ENCODE data around the gene KCNE1. TPM values are rescaled to one million over a fixed set of nuclear protein-coding genes. Genes with fewer than 3 reads are reported as not detected.

Gene KCNE1
- total and polyA plus RNA-seq, 10 of the 15 experiments (the other 5 are each of a cell fraction or from before 2014, with no cell fraction given), result 0.06 to 0.18 (median 0.09) TPM; not detected in 5

DNA sequence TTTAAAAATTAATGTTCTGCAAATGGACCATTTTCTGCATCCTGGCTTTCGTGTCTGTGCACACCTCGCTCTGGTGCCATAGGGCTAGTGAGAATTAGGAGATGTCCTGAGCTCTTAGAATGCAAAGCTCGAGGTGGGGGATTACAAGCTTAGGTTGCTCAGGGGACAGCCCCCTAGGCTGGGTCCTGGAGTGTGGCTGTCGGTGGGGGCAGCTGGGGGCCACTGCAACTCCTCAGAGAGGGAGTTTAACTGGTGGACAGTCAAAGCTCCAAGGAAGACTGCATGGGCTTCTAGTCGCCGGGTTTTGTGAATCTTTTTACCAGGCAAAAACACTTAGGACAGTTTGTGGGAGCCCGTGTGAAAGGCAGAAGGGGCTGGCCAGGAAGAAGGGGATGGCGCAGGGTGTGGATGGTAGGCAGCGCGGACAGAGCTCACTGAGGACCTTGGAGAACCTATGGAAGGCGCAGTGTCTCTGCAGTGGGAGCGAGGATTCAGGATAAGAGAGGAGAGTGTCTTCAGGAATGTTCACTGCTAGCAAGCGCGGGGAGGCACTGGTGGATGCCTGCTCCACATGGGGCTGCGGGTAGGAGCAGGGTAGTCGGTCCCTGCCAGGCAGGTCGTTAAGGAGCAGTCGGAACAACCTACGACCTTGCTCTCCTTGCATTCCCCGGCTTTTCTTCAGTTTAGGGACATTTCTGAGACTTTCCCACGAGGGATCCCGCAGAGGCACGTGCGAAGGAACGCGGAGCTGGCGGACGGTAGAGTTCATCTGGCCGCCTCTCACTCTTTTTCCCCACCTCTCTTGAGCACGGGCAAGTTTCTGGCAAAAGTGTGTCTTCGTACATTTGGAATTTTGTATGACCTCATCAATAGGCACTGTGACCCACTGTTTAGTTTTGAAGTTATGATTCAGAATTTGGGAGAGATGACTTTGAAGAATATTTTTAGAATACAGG, 12.9 kb upstream of the KCNE1 start:
- H3K4me3 ChIP-seq, result no peak overlapping the region
- no peaks in the 10 kb centered on the region; the same call in 1 of the 2 replicates for H3K79me2 ChIP-seq (ENCODE audit: control insufficient read depth, insufficient read depth, low read length)
- DNase-seq (ENCODE audit: low read depth, low spot score), result no peak
- ChIA-PET POLR2A (interaction anchor here (0.6 kb wide), 1 partner anchor 455 kb away, joined by 6 read pairs; no protein-coding TSS in a partner anchor), RAD21 (ENCODE audit: unreplicated experiment) (interaction anchor here (2.2 kb wide), 1 partner anchor 58 kb away, joined by 7 read pairs; no protein-coding TSS in a partner anchor), CTCF (interaction anchor here (1.2 to 4.8 kb wide), 6 partner anchors 8 to 77 kb away, joined by 4 to 26 read pairs (median 10); no protein-coding TSS in a partner anchor), SMC1A (ENCODE audit: uncharacterized antibody, unreplicated experiment) (interaction anchor here (0.7 to 1.3 kb wide), 2 partner anchors 9 to 16 kb away, joined by 3 to 5 read pairs; no protein-coding TSS in a partner anchor)
- BruUV-seq (replicated peaks), result no TSS peak
- peaks cover 14% of the 10 kb centered on the region for H3K4me1 ChIP-seq (ENCODE audit: control insufficient read depth, insufficient read depth, low read length)
- in situ Hi-C loops (cut with MboI), result no loop called here
- H3K27ac ChIP-seq (ENCODE audit: control insufficient read depth, insufficient read depth), result no peak overlapping the region
- no peak overlapping the region for H2AFZ ChIP-seq (ENCODE audit: control insufficient read depth, low read depth, low read length)
- H3K36me3 ChIP-seq (ENCODE audit: control insufficient read depth in 2 of 2, insufficient read depth in 2 of 2, low read length in 1 of 2), result peaks cover 0 to 2% of the 10 kb centered on the region in 2 experiments; a peak in 1 of 4 replicates
- H3K9ac ChIP-seq (ENCODE audit: control insufficient read depth, insufficient read depth, low read length), result no peak overlapping the region
- TF ChIP-seq MYB (IDR thresholded peaks at IDR 0.05; ENCODE audit: borderline replicate concordance, low read depth, low read length), result no peak
- TF ChIP-seq GABPA (IDR thresholded peaks at IDR 0.05; ENCODE audit: low read depth), result no peak
- no peak for TF ChIP-seq ZSCAN29 (IDR thresholded peaks at IDR 0.05)
- no peak for TF ChIP-seq CEBPB (IDR thresholded peaks at IDR 0.05; ENCODE audit: borderline replicate concordance in 1 of 2, low read depth in 2 of 2, low read length in 2 of 2)
- no peak for TF ChIP-seq PBX3 (IDR thresholded peaks at IDR 0.05; ENCODE audit: insufficient replicate concordance, low read depth, low read length)
- TF ChIP-seq, protein P1, sequence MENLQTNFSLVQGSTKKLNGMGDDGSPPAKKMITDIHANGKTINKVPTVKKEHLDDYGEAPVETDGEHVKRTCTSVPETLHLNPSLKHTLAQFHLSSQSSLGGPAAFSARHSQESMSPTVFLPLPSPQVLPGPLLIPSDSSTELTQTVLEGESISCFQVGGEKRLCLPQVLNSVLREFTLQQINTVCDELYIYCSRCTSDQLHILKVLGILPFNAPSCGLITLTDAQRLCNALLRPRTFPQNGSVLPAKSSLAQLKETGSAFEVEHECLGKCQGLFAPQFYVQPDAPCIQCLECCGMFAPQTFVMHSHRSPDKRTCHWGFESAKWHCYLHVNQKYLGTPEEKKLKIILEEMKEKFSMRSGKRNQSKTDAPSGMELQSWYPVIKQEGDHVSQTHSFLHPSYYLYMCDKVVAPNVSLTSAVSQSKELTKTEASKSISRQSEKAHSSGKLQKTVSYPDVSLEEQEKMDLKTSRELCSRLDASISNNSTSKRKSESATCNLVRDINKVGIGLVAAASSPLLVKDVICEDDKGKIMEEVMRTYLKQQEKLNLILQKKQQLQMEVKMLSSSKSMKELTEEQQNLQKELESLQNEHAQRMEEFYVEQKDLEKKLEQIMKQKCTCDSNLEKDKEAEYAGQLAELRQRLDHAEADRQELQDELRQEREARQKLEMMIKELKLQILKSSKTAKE (IDR thresholded peaks at IDR 0.05; ENCODE audit: low read depth, poor library complexity, severe bottlenecking), result no peak
- TF ChIP-seq POU2F2 (IDR thresholded peaks at IDR 0.05; ENCODE audit: borderline replicate concordance, low read depth, low read length), result no peak
- TF ChIP-seq MEF2A (IDR thresholded peaks at IDR 0.05; ENCODE audit: insufficient read depth, low read depth, low read length), result no peak
- TF ChIP-seq FOS (IDR thresholded peaks at IDR 0.05; ENCODE audit: borderline replicate concordance, extremely low read depth, insufficient read length), result no peak
- no peak for TF ChIP-seq SIX5 (IDR thresholded peaks at IDR 0.05; ENCODE audit: low read depth, low read length, severe bottlenecking)
- no peak for TF ChIP-seq CBX3 (IDR thresholded peaks at IDR 0.05; ENCODE audit: borderline replicate concordance, low read depth)
- intact Hi-C loops (cut with micrococcal nuclease; ENCODE audit: unreplicated experiment), result loop anchor here (5.0 kb wide), 1 partner anchor 57 kb away; no protein-coding TSS in a partner anchor
- no peaks in the 10 kb centered on the region for H3K9me3 ChIP-seq (replicated peaks; ENCODE audit: control insufficient read depth, insufficient read depth, low read length)
- no peak for ATAC-seq
- no peaks in the 10 kb centered on the region for H3K27me3 ChIP-seq (replicated peaks in 1 of 2; ENCODE audit: control insufficient read depth in 2 of 2, insufficient read depth in 2 of 2, low read length in 1 of 2)
- H3K4me2 ChIP-seq (ENCODE audit: control insufficient read depth, insufficient read depth), result no peak overlapping the region
- WGBS (ENCODE audit: insufficient coverage, insufficient replicate concordance, low lambda C conversion rate, missing lambda C conversion rate), result 95% methylated on average over 31 of the region's 31 CpGs
- no peak for FAIRE-seq
- no peaks in the 10 kb centered on the region for H4K20me1 ChIP-seq (ENCODE audit: control insufficient read depth, insufficient read depth)

All from GM12878 (cell line).